HL-60 (cell line): ENCODE data around the gene EFS.

ENCODE experiments used
- DNase-seq, 2 experiments: peaks; one replicate each; pipeline ENCODE4 v3.0.0-alpha.2; 2010 to 2020; ENCODE audit warnings: low read depth in 1 of 2, low spot score in 1 of 2
- H3K27ac ChIP-seq: fragments of 250-450 bp; sonication (Bioruptor Pico); replicated peaks from 2 replicates; pipeline ENCODE4 v1.5.1; 2020; ENCODE audit warnings: mild to moderate bottlenecking, moderate library complexity
- H3K27me3 ChIP-seq: fragments of 250-450 bp; sonication (Bioruptor Pico); 2 replicates; pipeline ENCODE4 v1.5.1; 2021; ENCODE audit warnings: mild to moderate bottlenecking, moderate library complexity; ENCODE audit not compliant: insufficient read depth, poor library complexity, severe bottlenecking
- H3K4me3 ChIP-seq: replicated peaks from 2 replicates; pipeline ENCODE4 v1.5.1; 2011; ENCODE audit warnings: mild to moderate bottlenecking, control low read depth, low read length; ENCODE audit not compliant: insufficient read depth
- GABPA ChIP-seq: IDR thresholded peaks from 2 replicates; pipeline ENCODE4 v1.6.1; 2012; ENCODE audit warnings: low read depth
- POLR2AphosphoS5 ChIP-seq: IDR thresholded peaks from 2 replicates; pipeline ENCODE4 v1.6.1; 2012; ENCODE audit warnings: low read depth
- REST ChIP-seq: IDR thresholded peaks from 2 replicates; pipeline ENCODE4 v1.6.1; 2012; ENCODE audit warnings: low read depth; ENCODE audit not compliant: insufficient replicate concordance
- SPI1 ChIP-seq: IDR thresholded peaks from 2 replicates; pipeline ENCODE4 v1.6.1; 2012; ENCODE audit warnings: low read depth, mild to moderate bottlenecking, borderline replicate concordance
- TF ChIP-seq, protein P1 (sequence below): IDR thresholded peaks from one replicate; pipeline ENCODE4 v1.5.1; 2011; ENCODE audit warnings: low read length, control low read depth, inconsistent platforms; ENCODE audit not compliant: insufficient read depth

EFS gene

DNA sequence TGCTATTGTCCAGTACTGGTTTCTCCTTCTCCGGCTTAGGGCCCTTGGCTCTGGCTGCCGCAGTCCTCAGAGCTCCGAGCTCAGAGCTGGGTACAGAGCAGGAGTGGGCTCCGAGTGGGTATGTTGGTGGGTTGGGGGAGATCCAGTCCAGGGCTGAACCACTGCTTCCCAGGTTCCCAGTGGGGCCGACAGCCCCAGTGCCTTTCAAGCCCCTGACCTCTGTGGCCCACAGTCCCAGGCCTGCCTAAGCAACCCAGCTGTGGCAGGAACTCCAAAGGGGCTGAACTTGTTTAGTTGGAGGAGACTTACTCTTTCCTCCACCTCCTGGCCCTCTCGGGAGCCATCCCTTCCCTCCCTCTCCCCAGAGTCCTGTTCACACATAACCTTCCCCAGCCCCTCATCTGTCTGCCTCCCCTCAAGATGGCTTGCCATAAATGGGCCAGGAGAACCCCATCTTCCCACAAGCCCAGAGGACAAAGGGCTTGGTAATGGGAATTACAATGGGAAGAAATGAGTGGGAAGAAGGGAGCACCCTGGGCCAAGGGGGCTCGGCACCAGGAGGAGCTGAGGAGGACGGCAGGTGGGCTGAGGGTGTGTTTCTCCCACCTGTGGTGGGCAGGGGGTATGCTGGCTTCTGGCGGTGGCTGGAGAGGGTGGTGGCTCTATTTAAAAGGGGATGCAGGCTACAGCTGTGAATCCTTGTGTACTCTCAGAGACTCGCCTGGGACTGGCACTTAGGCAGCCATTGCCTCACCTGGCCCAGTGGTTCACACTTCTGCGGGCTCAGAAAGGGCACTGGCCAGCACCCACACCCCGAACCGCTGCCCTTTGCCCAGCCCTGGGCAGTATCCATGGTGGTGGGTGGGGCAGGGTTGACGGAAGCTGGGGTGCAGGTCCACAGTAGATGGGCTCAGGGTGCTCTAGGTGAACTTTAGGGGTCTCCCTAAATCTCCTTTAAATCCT, 46.9 kb upstream of the EFS start:
- TF ChIP-seq, protein P1, sequence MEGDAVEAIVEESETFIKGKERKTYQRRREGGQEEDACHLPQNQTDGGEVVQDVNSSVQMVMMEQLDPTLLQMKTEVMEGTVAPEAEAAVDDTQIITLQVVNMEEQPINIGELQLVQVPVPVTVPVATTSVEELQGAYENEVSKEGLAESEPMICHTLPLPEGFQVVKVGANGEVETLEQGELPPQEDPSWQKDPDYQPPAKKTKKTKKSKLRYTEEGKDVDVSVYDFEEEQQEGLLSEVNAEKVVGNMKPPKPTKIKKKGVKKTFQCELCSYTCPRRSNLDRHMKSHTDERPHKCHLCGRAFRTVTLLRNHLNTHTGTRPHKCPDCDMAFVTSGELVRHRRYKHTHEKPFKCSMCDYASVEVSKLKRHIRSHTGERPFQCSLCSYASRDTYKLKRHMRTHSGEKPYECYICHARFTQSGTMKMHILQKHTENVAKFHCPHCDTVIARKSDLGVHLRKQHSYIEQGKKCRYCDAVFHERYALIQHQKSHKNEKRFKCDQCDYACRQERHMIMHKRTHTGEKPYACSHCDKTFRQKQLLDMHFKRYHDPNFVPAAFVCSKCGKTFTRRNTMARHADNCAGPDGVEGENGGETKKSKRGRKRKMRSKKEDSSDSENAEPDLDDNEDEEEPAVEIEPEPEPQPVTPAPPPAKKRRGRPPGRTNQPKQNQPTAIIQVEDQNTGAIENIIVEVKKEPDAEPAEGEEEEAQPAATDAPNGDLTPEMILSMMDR: no peak
- TF ChIP-seq REST (no peak), GABPA (no peak), POLR2AphosphoS5 (no peak), SPI1 (no peak)
- H3K27ac ChIP-seq: no peak overlapping the region
- H3K4me3 ChIP-seq: no peak overlapping the region
- DNase-seq: no peak
- no peaks in the 10 kb centered on the region for H3K27me3 ChIP-seq

DNA sequence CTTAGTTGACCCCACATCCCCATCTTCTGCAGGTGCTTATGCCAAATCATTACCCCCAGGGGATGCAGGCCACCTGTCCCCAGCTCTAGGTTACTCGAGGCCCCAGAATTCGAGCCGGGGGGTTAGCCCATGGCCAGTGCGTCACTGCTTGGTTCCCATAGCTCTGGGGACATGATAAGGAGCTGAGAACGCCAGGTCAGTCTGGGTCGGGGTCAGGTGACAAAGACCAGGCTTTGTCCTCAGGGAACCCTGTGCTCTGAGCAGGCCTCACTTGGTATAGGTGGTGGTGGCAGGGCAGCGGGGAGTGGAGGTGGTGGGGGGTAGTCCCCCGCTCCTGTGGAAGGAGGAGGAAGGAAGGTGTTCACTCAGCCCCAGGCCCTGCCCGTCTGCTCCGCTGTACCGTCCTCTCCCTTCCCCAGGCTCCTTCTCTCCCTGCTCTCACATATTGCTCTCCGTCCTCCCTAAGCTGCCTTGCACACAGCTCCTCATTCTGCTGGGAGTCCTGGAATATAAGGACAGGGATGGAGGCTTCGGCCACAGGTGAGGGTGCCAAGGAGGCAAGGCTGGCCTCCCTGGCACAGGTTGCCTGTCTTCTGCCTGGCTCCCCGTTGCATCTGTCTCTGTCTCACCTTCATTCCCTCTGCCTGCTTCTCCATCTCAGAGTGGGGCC, 45.1 kb upstream of the EFS start:
- DNase-seq: no peak
- Histone ChIP-seq H3K27ac (no peak overlapping the region), H3K4me3 (no peak overlapping the region), H3K27me3 (no peaks in the 10 kb centered on the region)
- TF ChIP-seq POLR2AphosphoS5: no peak
- TF ChIP-seq, protein P1: no peak
- TF ChIP-seq SPI1: no peak
- no peak for TF ChIP-seq REST
- TF ChIP-seq GABPA: no peak

- TF ChIP-seq POLR2AphosphoS5 (no peak), REST (no peak), SPI1 (no peak), GABPA (no peak)
- TF ChIP-seq, protein P1: no peak
- no peak overlapping the region for H3K27ac ChIP-seq
- DNase-seq: no peak
- H3K4me3 ChIP-seq: no peak overlapping the region
- H3K27me3 ChIP-seq: no peaks in the 10 kb centered on the region
Observed at GRCh38 chr14:23409475-23409874, 44.5 kb upstream of the EFS start.
